SK-N-SH treated with all-trans-retinoic acid at 6 μM for 48 hours (cell line): ENCODE measurements around the gene SNCG.

Source experiments
- ATAC-seq: fragments of 200-7000 bp; cut with Tn5 transposase; 3 replicates; pipeline ENCODE4 v1.9.1; 2020; ENCODE audit warnings: mild to moderate bottlenecking, moderate library complexity
- ARNTL ChIP-seq: fragments of 450-650 bp; formaldehyde crosslinking; IDR thresholded peaks from 2 replicates; pipeline ENCODE4 v1.5.0; 2020; ENCODE audit warnings: low read depth, mild to moderate bottlenecking, moderate library complexity, borderline replicate concordance
- BACH2 ChIP-seq: fragments of 250-450 bp; sonication (Bioruptor Pico); IDR thresholded peaks from 2 replicates; pipeline ENCODE4 v1.9.0; 2021; ENCODE audit warnings: mild to moderate bottlenecking, borderline replicate concordance
- CREB5 ChIP-seq: fragments of 250-450 bp; sonication (Bioruptor Pico); IDR thresholded peaks from 2 replicates; pipeline ENCODE4 v1.5.1; 2020; ENCODE audit warnings: low read depth, mild to moderate bottlenecking, moderate library complexity
- CSDC2 ChIP-seq: fragments of 250-450 bp; sonication (Bioruptor Pico); IDR thresholded peaks from 2 replicates; pipeline ENCODE4 v1.5.0; 2020; ENCODE audit warnings: mild to moderate bottlenecking, moderate library complexity
- CSRNP3 ChIP-seq: fragments of 250-450 bp; sonication (Bioruptor Pico); IDR thresholded peaks from 2 replicates; pipeline ENCODE4 v1.5.1; 2021; ENCODE audit warnings: mild to moderate bottlenecking, moderate library complexity
- GLIS3 ChIP-seq: fragments of 250-450 bp; sonication (Bioruptor Pico); IDR thresholded peaks from 2 replicates; pipeline ENCODE4 v1.5.0; 2020; ENCODE audit warnings: mild to moderate bottlenecking, moderate library complexity
- ISL1 ChIP-seq: fragments of 250-450 bp; sonication (Bioruptor Pico); IDR thresholded peaks from 2 replicates; pipeline ENCODE4 v2.1.2; 2022; ENCODE audit warnings: mild to moderate bottlenecking, moderate library complexity
- PATZ1 ChIP-seq: fragments of 250-450 bp; sonication (Bioruptor Pico); IDR thresholded peaks from 2 replicates; pipeline ENCODE4 v1.8.0; 2020; ENCODE audit warnings: mild to moderate bottlenecking, moderate library complexity, borderline replicate concordance
- POU6F1 ChIP-seq: fragments of 250-450 bp; sonication (Bioruptor Pico); IDR thresholded peaks from 2 replicates; pipeline ENCODE4 v1.8.0; 2021; ENCODE audit warnings: low read depth, mild to moderate bottlenecking, moderate library complexity, borderline replicate concordance
- PPARA ChIP-seq: fragments of 250-450 bp; sonication (Bioruptor Pico); IDR thresholded peaks from 2 replicates; pipeline ENCODE4 v1.5.0; 2020; ENCODE audit warnings: mild to moderate bottlenecking, borderline replicate concordance
- RARB ChIP-seq: fragments of 250-450 bp; sonication (Bioruptor Pico); IDR thresholded peaks from 2 replicates; pipeline ENCODE4 v1.8.0; 2021; ENCODE audit warnings: mild to moderate bottlenecking, moderate library complexity
- SNAI2 ChIP-seq: fragments of 250-450 bp; sonication (Bioruptor Pico); IDR thresholded peaks from 2 replicates; pipeline ENCODE4 v1.5.0; 2020; ENCODE audit warnings: mild to moderate bottlenecking, moderate library complexity
- TCF4 ChIP-seq: fragments of 250-450 bp; sonication (Bioruptor Pico); IDR thresholded peaks from 2 replicates; pipeline ENCODE4 v1.8.0; 2021; ENCODE audit warnings: mild to moderate bottlenecking, moderate library complexity, borderline replicate concordance
- TOX ChIP-seq: fragments of 250-450 bp; sonication (Bioruptor Pico); IDR thresholded peaks from 2 replicates; pipeline ENCODE4 v1.8.0; 2021; ENCODE audit warnings: mild to moderate bottlenecking, moderate library complexity, borderline replicate concordance
- TSHZ2 ChIP-seq: fragments of 250-450 bp; sonication (Bioruptor Pico); IDR thresholded peaks from 2 replicates; pipeline ENCODE4 v1.5.0; 2020; ENCODE audit warnings: mild to moderate bottlenecking, moderate library complexity
- ZC3H10 ChIP-seq: fragments of 250-450 bp; sonication (Bioruptor Pico); IDR thresholded peaks from 2 replicates; pipeline ENCODE4 v1.5.1; 2021; ENCODE audit warnings: mild to moderate bottlenecking, moderate library complexity
- ZFP3 ChIP-seq: fragments of 250-450 bp; sonication (Bioruptor Pico); IDR thresholded peaks from 2 replicates; pipeline ENCODE4 v1.5.0; 2020; ENCODE audit warnings: mild to moderate bottlenecking, moderate library complexity
- ZFP30 ChIP-seq: fragments of 450-650 bp; formaldehyde crosslinking; IDR thresholded peaks from 2 replicates; pipeline ENCODE4 v1.5.0; 2022; ENCODE audit warnings: mild to moderate bottlenecking, moderate library complexity
- ZNF565 ChIP-seq: fragments of 450-650 bp; formaldehyde crosslinking; conservative IDR thresholded peaks from 2 replicates; pipeline ENCODE4 v1.5.0; 2020; ENCODE audit warnings: low read depth, mild to moderate bottlenecking, moderate library complexity
- ZNF8 ChIP-seq: fragments of 450-650 bp; formaldehyde crosslinking; IDR thresholded peaks from 2 replicates; pipeline ENCODE4 v1.5.0; 2020; ENCODE audit warnings: mild to moderate bottlenecking, moderate library complexity

The SNCG gene

GRCh38 chr10:86954681-86955500 lies 3.5 kb upstream of the SNCG start:
- ATAC-seq = no peak
- TF ChIP-seq TCF4 (CRISPR knock-in tag) = no peak

GRCh38 chr10:86955501-86956194 lies 2.8 kb upstream of the SNCG start:
- TF ChIP-seq BACH2 (CRISPR knock-in tag) (no peak), ZNF8 (CRISPR knock-in tag) (no peak), CSDC2 (CRISPR knock-in tag) (no peak), TSHZ2 (CRISPR knock-in tag) (no peak), ISL1 (CRISPR knock-in tag) (no peak), RARB (CRISPR knock-in tag) (no peak), SNAI2 (no peak), PPARA (CRISPR knock-in tag) (no peak), ZNF565 (CRISPR knock-in tag) (no peak), TOX (CRISPR knock-in tag) (no peak), CSRNP3 (CRISPR knock-in tag) (no peak), ZC3H10 (CRISPR knock-in tag) (no peak), GLIS3 (CRISPR knock-in tag) (no peak), POU6F1 (CRISPR knock-in tag) (no peak), ARNTL (CRISPR knock-in tag) (no peak), PATZ1 (CRISPR knock-in tag) (no peak), ZFP30 (CRISPR knock-in tag) (no peak)
- ATAC-seq = no peak

GRCh38 chr10:86956195-86956847 lies 2.1 kb upstream of the SNCG start:
- ATAC-seq = no peak
- TF ChIP-seq TOX (CRISPR knock-in tag) = no peak
- TF ChIP-seq PATZ1 (CRISPR knock-in tag) = no peak
- no peak for TF ChIP-seq SNAI2
- no peak for TF ChIP-seq ARNTL (CRISPR knock-in tag)
- no peak for TF ChIP-seq POU6F1 (CRISPR knock-in tag)
- no peak for TF ChIP-seq GLIS3 (CRISPR knock-in tag)
- no peak for TF ChIP-seq CREB5
- no peak for TF ChIP-seq ZFP3 (CRISPR knock-in tag)
- TF ChIP-seq PPARA (CRISPR knock-in tag) = no peak
- no peak for TF ChIP-seq TCF4 (CRISPR knock-in tag)
